Gastroesophageal sphincter (tissue), 3 donors: Measurements from ENCODE around the gene SERPINA3.

Experiments used
- CTCF ChIP-seq, 4 experiments: fragments of 200-600 bp in 2 of 4; fragments of 450-650 bp in 2 of 4; sonication (generic) in 1 of 4; IDR thresholded peaks; one replicate each; pipeline ENCODE4 v1.5.1; 2017 to 2019; ENCODE audit warnings: antibody characterized with exemption in 4 of 4, mild to moderate bottlenecking in 2 of 4, moderate library complexity in 2 of 4
- EP300 ChIP-seq: sonication (generic); formaldehyde crosslinking; IDR thresholded peaks from one replicate; pipeline ENCODE4 v1.6.1; 2017; ENCODE audit warnings: antibody characterized with exemption, mild to moderate bottlenecking
- POLR2A ChIP-seq, 2 donors: fragments of 450-650 bp; IDR thresholded peaks; one replicate each; pipeline ENCODE4 v1.6.1; 2017; ENCODE audit warnings: antibody characterized with exemption in 2 of 2, mild to moderate bottlenecking in 2 of 2, moderate library complexity in 1 of 2
- POLR2AphosphoS5 ChIP-seq: sonication (generic); formaldehyde crosslinking; IDR thresholded peaks from one replicate; pipeline ENCODE4 v1.6.1; 2017; ENCODE audit warnings: antibody characterized with exemption

GRCh38 chr14:94617988-94618822 is 6.0 kb downstream of the SERPINA3 start:
- no peak for TF ChIP-seq POLR2AphosphoS5
- TF ChIP-seq CTCF (IDR thresholded peaks at IDR 0.05), result no peak
- no peak for TF ChIP-seq EP300
- no peak for TF ChIP-seq POLR2A (IDR thresholded peaks at IDR 0.05)
